ENCODE data around the gene TIGD7. TPM values are rescaled to one million over a fixed set of nuclear protein-coding genes. Genes with fewer than 3 reads are reported as not detected.

The TIGD7 gene
- 26.5 TPM for total RNA-seq

DNA sequence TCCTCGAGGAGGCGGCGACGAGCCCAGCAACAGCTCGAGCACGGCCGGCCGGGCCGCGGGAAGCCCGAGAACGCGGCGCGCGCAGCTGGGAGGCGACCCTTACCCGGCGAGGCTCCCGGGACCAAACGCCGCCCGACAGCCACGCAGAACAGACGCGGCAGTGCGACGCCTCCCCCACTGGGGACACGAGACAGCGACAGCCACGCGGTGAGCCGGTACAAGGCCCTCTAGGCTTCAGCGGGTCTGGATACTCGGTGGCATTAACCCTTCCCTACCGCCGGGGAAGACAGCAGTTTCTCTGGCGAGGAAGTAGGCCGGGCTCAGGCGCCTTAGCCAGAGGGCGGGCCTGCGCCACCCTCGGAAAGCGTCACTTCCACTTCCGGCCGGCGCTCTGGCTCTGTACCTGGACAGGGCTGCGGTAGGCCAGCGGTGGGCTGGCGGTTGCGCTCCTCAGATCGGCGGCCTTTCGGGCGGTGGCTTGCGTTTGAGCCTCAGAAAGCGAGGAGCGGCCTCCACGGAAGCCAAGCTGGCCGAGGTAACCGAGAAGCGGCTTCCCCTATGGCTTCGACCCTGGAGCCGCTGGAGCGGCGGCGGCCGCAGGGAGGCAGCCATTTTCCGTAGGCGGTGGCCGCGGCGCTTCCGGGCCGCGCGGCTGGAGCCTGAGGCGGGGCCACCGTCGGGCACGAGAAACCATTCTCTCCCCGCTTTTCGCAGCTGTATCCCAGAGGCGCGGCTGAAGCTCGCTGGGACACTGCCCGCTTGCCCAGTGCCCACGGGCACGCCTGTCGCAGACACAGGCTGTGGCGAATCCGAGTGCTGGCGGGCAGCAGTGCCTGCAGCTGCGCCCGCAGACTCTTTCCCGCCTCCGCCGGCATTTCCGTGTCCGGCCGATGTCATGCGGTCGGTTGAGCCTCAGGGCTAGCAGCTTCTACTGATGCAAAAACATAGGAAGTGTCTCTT, at the start of gene TIGD7, which contains the start of gene ZNF75A:
Gene TIGD7, minus strand, starts transcription at position 322 of the 960 bp plus-strand sequence. CDS start 4,816 bp downstream, outside the sequence.
Gene ZNF75A, plus strand, starts transcription at position 389 of the 960 bp plus-strand sequence. CDS start 2,932 bp downstream, outside the sequence.

GRCh38 chr16:3282730-3283542, 22.3 kb downstream of the TIGD7 start, which contains the start of gene ZNF263:
Gene ZNF263 (plus strand): TSS chr16:3283491. CDS start chr16:3283819, 328 bp downstream.

GRCh38 chr16:3256146-3256865, 48.9 kb downstream of the TIGD7 start, which contains the start of gene MEFV:
Gene MEFV (minus strand): TSS chr16:3256633. CDS start chr16:3256587, 46 bp downstream.

Other genes with a start within 250 kb of the TIGD7 start
- 33.9 TPM for gene IL32, start 239.8 kb downstream of the TIGD7 start, total RNA-seq
- gene ZSCAN10, start 206.1 kb downstream of the TIGD7 start, total RNA-seq = not detected
- 19.0 TPM for gene ZNF205, start 192.8 kb downstream of the TIGD7 start, total RNA-seq
- gene ZNF213, start 170.4 kb downstream of the TIGD7 start, total RNA-seq = 13.0 TPM
- not detected for gene OR1F1, start 117.2 kb downstream of the TIGD7 start, total RNA-seq
- 16.1 TPM for gene ZNF200, start 70.3 kb downstream of the TIGD7 start, total RNA-seq
- gene MEFV, start 48.8 kb downstream of the TIGD7 start, total RNA-seq = 0.99 TPM
- 82.8 TPM for gene ZNF263, start 21.9 kb downstream of the TIGD7 start, total RNA-seq
- gene ZNF75A, start 67 bp upstream of the TIGD7 start, total RNA-seq = 67.9 TPM
- 0.99 TPM for gene OR2C1, start 50.5 kb upstream of the TIGD7 start, total RNA-seq
- 15.6 TPM for gene ZSCAN32, start 95.6 kb upstream of the TIGD7 start, total RNA-seq
- gene ZNF174, start 95.8 kb upstream of the TIGD7 start, total RNA-seq = 13.5 TPM
- gene ZNF597, start 138.1 kb upstream of the TIGD7 start, total RNA-seq = 4.3 TPM
- 35.3 TPM for gene NAA60, start 138.2 kb upstream of the TIGD7 start, total RNA-seq
- not detected for gene C16orf90, start 190.1 kb upstream of the TIGD7 start, total RNA-seq
- 35.1 TPM for gene CLUAP1, start 195.6 kb upstream of the TIGD7 start, total RNA-seq